Activated CD4-positive, alpha-beta T cell treated with anti-CD3 and anti-CD28 coated beads, Interleukin-2, Interleukin-4, amounts not matched to agents 100 ng/mL and 50 ng/mL, durations not matched to agents 16 hours and 8 hours (primary cell): Measurements from ENCODE around the gene NHERF2.

ENCODE experiments used
- DNase-seq: peaks from one replicate; pipeline ENCODE4 v3.0.0-alpha.2; 2020; ENCODE audit warnings: low spot score

NHERF2 gene

GRCh38 chr16:2026461-2027023, at the start of gene NHERF2:
Gene NHERF2 (plus strand): TSS chr16:2026902. CDS start chr16:2027006, 104 bp downstream.
- DNase-seq: no peak

GRCh38 chr16:1976951-1977874, 49.5 kb upstream of the NHERF2 start:
- DNase-seq: no peak

- DNase-seq: no peak
These were observed 48.8 kb upstream of the NHERF2 start for GRCh38 chr16:1977875-1978268.

- no peak for DNase-seq
These were observed 48.1 kb upstream of the NHERF2 start for GRCh38 chr16:1978476-1979120.

- no peak for DNase-seq
These were observed 47.3 kb upstream of the NHERF2 start for GRCh38 chr16:1979271-1980029.

- DNase-seq: no peak
These were observed 46.5 kb upstream of the NHERF2 start for GRCh38 chr16:1980030-1980769.

GRCh38 chr16:1980770-1981087, 46.0 kb upstream of the NHERF2 start:
- no peak for DNase-seq

GRCh38 chr16:1981398-1981836, 45.3 kb upstream of the NHERF2 start, which contains the start of gene NOXO1:
Gene NOXO1 (minus strand): TSS chr16:1981469. CDS start chr16:1981179, 290 bp downstream.
- DNase-seq: no peak

- no peak for DNase-seq
These were observed 44.7 kb upstream of the NHERF2 start for GRCh38 chr16:1982013-1982433.

GRCh38 chr16:1982991-1983543, 43.6 kb upstream of the NHERF2 start:
- no peak for DNase-seq

GRCh38 chr16:1983544-1984346, 43.0 kb upstream of the NHERF2 start, which contains the start of gene GFER:
Gene GFER (plus strand): TSS chr16:1984193. CDS start chr16:1984219, 26 bp downstream.
- peak; percentile 86 for DNase-seq

GRCh38 chr16:1984347-1985225, 42.1 kb upstream of the NHERF2 start:
- DNase-seq: no peak

- no peak for DNase-seq
These were observed 41.1 kb upstream of the NHERF2 start for GRCh38 chr16:1985466-1986150.

- DNase-seq: no peak
These were observed 39.5 kb upstream of the NHERF2 start for GRCh38 chr16:1987198-1987597.

- no peak for DNase-seq
These were observed 37.2 kb upstream of the NHERF2 start, which contains the start of gene SYNGR3 for GRCh38 chr16:1989209-1990100. Gene SYNGR3 (plus strand): TSS chr16:1989970. CDS start chr16:1990103, 133 bp downstream.

- DNase-seq: no peak
These were observed 36.7 kb upstream of the NHERF2 start for GRCh38 chr16:1990101-1990350.

GRCh38 chr16:1990351-1991134, 36.2 kb upstream of the NHERF2 start:
- no peak for DNase-seq
